Endothelial cell of umbilical vein (primary cell): ENCODE data around the gene WASF3. TPM values are rescaled to one million over a fixed set of nuclear protein-coding genes. Genes with fewer than 3 reads are reported as not detected.

Source experiments
- BruUV-seq: library from RNA; stranded (reverse); fragments of 400-500 nt; replicated peaks from 2 replicates; lab custom pipeline; 2021; lab: Mats Ljungman, UMichigan
- CTCF ChIA-PET: fragments of 300-600, 350-600 bp; sonication (Branson Sonifier 250); formaldehyde crosslinking; loops from one replicate; lab custom pipeline; 2021; ENCODE audit warnings: antibody characterized with exemption, inconsistent platforms; lab: Charles Lee
- POLR2A ChIA-PET: fragments of 300-600, 350-600 bp; sonication (Branson Sonifier 250); formaldehyde crosslinking; loops from one replicate; lab custom pipeline; 2021; ENCODE audit warnings: antibody characterized with exemption, inconsistent platforms; lab: Charles Lee
- DNase-seq: peaks from one replicate; pipeline ENCODE4 v3.0.0-alpha.2; 2011; ENCODE audit warnings: low read depth, low spot score
- FAIRE-seq: peaks from 2 replicates; lab custom pipeline; 2011; peaks lifted over from hg19 to GRCh38; lab: Jason Lieb, UNC
- H2AFZ ChIP-seq: 2 replicates; pipeline ENCODE4 v1.6.0; 2012; ENCODE audit warnings: low read depth, low read length, control low read depth, inconsistent platforms
- H3K27ac ChIP-seq: 2 replicates; pipeline ENCODE4 v1.5.1; 2011; ENCODE audit warnings: low read depth, mild to moderate bottlenecking, control low read depth, low read length, moderate library complexity; ENCODE audit not compliant: insufficient read depth
- H3K27me3 ChIP-seq, 2 experiments: 2 replicates each; pipeline versions ENCODE4 v1.6.0 to v1.6.1; 2011; ENCODE audit warnings: low read length in 2 of 2, mixed read lengths in 1 of 2; ENCODE audit not compliant: control insufficient read depth in 2 of 2, insufficient read depth in 2 of 2
- H3K36me3 ChIP-seq, 2 experiments: 2 replicates in 1 of 2; 3 replicates in 1 of 2; pipeline ENCODE4 v1.5.1; 2011; ENCODE audit warnings: low read length in 2 of 2, mild to moderate bottlenecking in 1 of 2, moderate library complexity in 1 of 2; ENCODE audit not compliant: control insufficient read depth in 2 of 2, insufficient read depth in 2 of 2; ENCODE audit errors: extremely low read depth in 1 of 2
- H3K4me1 ChIP-seq: 3 replicates; pipeline ENCODE4 v1.5.1; 2011; ENCODE audit warnings: mild to moderate bottlenecking, low read length; ENCODE audit not compliant: control insufficient read depth, insufficient read depth; ENCODE audit errors: extremely low read depth
- H3K4me2 ChIP-seq: 2 replicates; pipeline ENCODE4 v1.6.1; 2011; ENCODE audit warnings: low read length, control low read depth, mixed read lengths; ENCODE audit not compliant: insufficient read depth
- H3K4me3 ChIP-seq, 3 experiments: fragments of 200-600 bp in 1 of 3; sonication (generic), shearing (Covaris generic) in 1 of 3; replicated peaks in 1 of 3; 2 replicates each; pipeline ENCODE4 v1.5.1; 2011 to 2016; ENCODE audit warnings: control low read depth in 3 of 3, low read length in 3 of 3, mild to moderate bottlenecking in 2 of 3, inconsistent platforms in 1 of 3, low read depth in 1 of 3, moderate library complexity in 1 of 3; ENCODE audit not compliant: insufficient read depth in 1 of 3
- H3K79me2 ChIP-seq: 2 replicates; pipeline ENCODE4 v1.6.0; 2012; ENCODE audit warnings: low read length, inconsistent platforms; ENCODE audit not compliant: control insufficient read depth, insufficient read depth
- H3K9ac ChIP-seq: replicated peaks from 2 replicates; pipeline ENCODE3; 2011; ENCODE audit warnings: low read length, control low read depth; ENCODE audit not compliant: insufficient read depth; ENCODE audit errors: extremely low read depth
- H3K9me1 ChIP-seq: replicated peaks from 3 replicates; pipeline ENCODE4 v1.6.0; 2011; ENCODE audit warnings: mild to moderate bottlenecking, low read length; ENCODE audit not compliant: control insufficient read depth, insufficient read depth; ENCODE audit errors: extremely low read depth
- H3K9me3 ChIP-seq: replicated peaks from 2 replicates; pipeline ENCODE4 v1.5.1; 2012; ENCODE audit warnings: low read length, inconsistent platforms; ENCODE audit not compliant: control insufficient read depth, insufficient read depth
- H4K20me1 ChIP-seq: replicated peaks from 2 replicates; pipeline ENCODE3; 2011; ENCODE audit warnings: mild to moderate bottlenecking, low read length; ENCODE audit not compliant: control insufficient read depth, insufficient read depth; ENCODE audit errors: extremely low read depth
- EZH2 ChIP-seq: IDR thresholded peaks from 2 replicates; pipeline ENCODE4 v1.6.1; 2012; ENCODE audit warnings: borderline replicate concordance, low read depth, mild to moderate bottlenecking, moderate library complexity, low read length, inconsistent platforms; ENCODE audit not compliant: severe bottlenecking
- FOS ChIP-seq: IDR thresholded peaks from 2 replicates; pipeline ENCODE4 v1.6.1; 2011; ENCODE audit warnings: mild to moderate bottlenecking, low read length, moderate library complexity, borderline replicate concordance; ENCODE audit not compliant: insufficient read depth
- GATA2 ChIP-seq: IDR thresholded peaks from 2 replicates; pipeline ENCODE4 v1.7.0; 2011; ENCODE audit warnings: low read depth, mild to moderate bottlenecking, moderate library complexity, mixed read lengths, low read length; ENCODE audit not compliant: insufficient read length, insufficient read depth
- JUN ChIP-seq: IDR thresholded peaks from 2 replicates; pipeline ENCODE4 v1.6.1; 2011; ENCODE audit warnings: borderline replicate concordance, low read depth; ENCODE audit not compliant: insufficient read length, insufficient read depth
- MAX ChIP-seq: IDR thresholded peaks from 2 replicates; pipeline ENCODE4 v1.6.1; 2011; ENCODE audit not compliant: insufficient read depth, insufficient read length
- MYC ChIP-seq: IDR thresholded peaks from one replicate; pipeline ENCODE4 v1.6.1; 2011; ENCODE audit warnings: mild to moderate bottlenecking, low read depth, low read length
- POLR2A ChIP-seq: IDR thresholded peaks from 2 replicates; pipeline ENCODE4 v1.6.1; 2012; ENCODE audit warnings: low read depth, mild to moderate bottlenecking, control low read depth, low read length
- POLR2AphosphoS5 ChIP-seq: IDR thresholded peaks from 2 replicates; pipeline ENCODE4 v1.6.1; 2012; ENCODE audit warnings: low read depth, mild to moderate bottlenecking, control low read depth, low read length, moderate library complexity; ENCODE audit not compliant: insufficient read depth
- dilution Hi-C: fragments of 300-500 bp; cut with MboI; formaldehyde crosslinking; loops from one replicate; pipeline ENCODE4 v1.15.0; 2019; ENCODE audit warnings: low sequenced_read_pairs; ENCODE audit not compliant: extremely low pct_ligation_motif_present
- intact Hi-C: fragments of 100-400 bp; cut with micrococcal nuclease; formaldehyde crosslinking; loops from one replicate; pipeline ENCODE4 v1.10.0; 2022
- polyA plus RNA-seq, 4 experiments: library from polyadenylated mRNA; depleted of rRNA in 3 of 4; stranded (reverse) in 3 of 4; unstranded in 1 of 4; fragments of >200 nt; gene quantifications; 2 replicates each; pipeline versions ENCODE4 v1.2.1 to v1.2.3, GENCODE V29; 2011 to 2012; ENCODE audit warnings: missing spikeins in 1 of 4
- total RNA-seq: library from RNA; stranded (reverse); gene quantifications from 2 replicates; pipeline ENCODE4 v1.2.3, GENCODE V29; 2021
- TF ChIP-seq, protein P1 (sequence below), 2 donors: IDR thresholded peaks; 1 replicate in 1 of 2; 2 replicates in 1 of 2; pipeline ENCODE4 v1.5.1; 2011; ENCODE audit warnings: low read length in 2 of 2, mild to moderate bottlenecking in 2 of 2, moderate library complexity in 2 of 2, control low read depth in 1 of 2, inconsistent platforms in 1 of 2, low read depth in 1 of 2; ENCODE audit not compliant: insufficient read depth in 1 of 2; ENCODE audit errors: extremely low read depth in 1 of 2

Gene WASF3
- total and polyA plus RNA-seq, 2 donors (not counting 3 experiments of a cell fraction or from before 2014, with no cell fraction given), result 18.5 to 32.4 TPM

DNA sequence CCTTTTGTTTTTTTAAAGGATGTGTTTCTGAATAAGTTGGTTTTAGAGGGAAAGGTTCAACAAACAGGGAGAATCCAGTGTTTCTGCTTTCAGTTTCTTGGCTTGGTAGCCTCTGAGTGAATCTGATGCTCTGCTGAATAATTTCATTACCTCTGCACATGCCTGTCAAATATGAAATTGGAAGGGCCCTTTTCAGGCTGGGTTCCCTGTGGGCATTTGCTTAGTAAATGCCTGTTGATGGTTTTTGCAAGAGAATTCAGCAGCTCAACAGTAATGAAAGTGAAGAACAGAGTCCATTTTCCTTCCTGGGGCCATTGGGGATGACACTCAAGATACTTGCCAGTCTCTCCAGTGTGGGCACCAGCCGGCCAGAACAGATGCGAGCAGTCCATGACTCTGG lies 128.8 kb downstream of the WASF3 start:
- BruUV-seq, result no TSS peak
- FAIRE-seq (no peak), DNase-seq (no peak)
- no peak overlapping the region for H3K27ac ChIP-seq
- peaks cover 20 to 36% of the 10 kb centered on the region in 2 experiments for H3K36me3 ChIP-seq
- no peak overlapping the region for H3K4me3 ChIP-seq
- no peaks in the 10 kb centered on the region for H3K79me2 ChIP-seq
- H4K20me1 ChIP-seq, result no peaks in the 10 kb centered on the region
- POLR2A ChIA-PET, result no interaction called here
- no peak overlapping the region for H3K4me2 ChIP-seq
- H3K9ac ChIP-seq, result no peak overlapping the region
- H3K4me1 ChIP-seq, result no peaks in the 10 kb centered on the region
- no peak overlapping the region for H2AFZ ChIP-seq
- no peaks in the 10 kb centered on the region for H3K27me3 ChIP-seq
- CTCF ChIA-PET, result interaction anchor here (2.1 to 5.1 kb wide), 2 partner anchors 12 to 502 kb away, joined by 8 to 36 read pairs; no protein-coding TSS in a partner anchor
- intact Hi-C loops (no loop called here), dilution Hi-C loops (loop anchor here (25.0 kb wide), 1 partner anchor 199 kb away; no protein-coding TSS in a partner anchor)
- TF ChIP-seq MAX (no peak), POLR2A (no peak), MYC (no peak), FOS (no peak), JUN (no peak), GATA2 (no peak), POLR2AphosphoS5 (no peak), EZH2 (no peak)
- TF ChIP-seq, protein P1, sequence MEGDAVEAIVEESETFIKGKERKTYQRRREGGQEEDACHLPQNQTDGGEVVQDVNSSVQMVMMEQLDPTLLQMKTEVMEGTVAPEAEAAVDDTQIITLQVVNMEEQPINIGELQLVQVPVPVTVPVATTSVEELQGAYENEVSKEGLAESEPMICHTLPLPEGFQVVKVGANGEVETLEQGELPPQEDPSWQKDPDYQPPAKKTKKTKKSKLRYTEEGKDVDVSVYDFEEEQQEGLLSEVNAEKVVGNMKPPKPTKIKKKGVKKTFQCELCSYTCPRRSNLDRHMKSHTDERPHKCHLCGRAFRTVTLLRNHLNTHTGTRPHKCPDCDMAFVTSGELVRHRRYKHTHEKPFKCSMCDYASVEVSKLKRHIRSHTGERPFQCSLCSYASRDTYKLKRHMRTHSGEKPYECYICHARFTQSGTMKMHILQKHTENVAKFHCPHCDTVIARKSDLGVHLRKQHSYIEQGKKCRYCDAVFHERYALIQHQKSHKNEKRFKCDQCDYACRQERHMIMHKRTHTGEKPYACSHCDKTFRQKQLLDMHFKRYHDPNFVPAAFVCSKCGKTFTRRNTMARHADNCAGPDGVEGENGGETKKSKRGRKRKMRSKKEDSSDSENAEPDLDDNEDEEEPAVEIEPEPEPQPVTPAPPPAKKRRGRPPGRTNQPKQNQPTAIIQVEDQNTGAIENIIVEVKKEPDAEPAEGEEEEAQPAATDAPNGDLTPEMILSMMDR (IDR thresholded peaks at IDR 0.05; ENCODE audit: extremely low read depth in 1 of 2, insufficient read depth in 1 of 2, low read depth in 1 of 2, low read length in 2 of 2), result no peak
- no peaks in the 10 kb centered on the region for H3K9me1 ChIP-seq
- H3K9me3 ChIP-seq, result no peaks in the 10 kb centered on the region
